IMR-90 (cell line): ENCODE data around the gene REC114. TPM values are rescaled to one million over a fixed set of nuclear protein-coding genes. Genes with fewer than 3 reads are reported as not detected.

Source experiments
- ATAC-seq: fragments of 200-7000 bp; cut with Tn5 transposase; 2 replicates; pipeline ENCODE4 v1.9.1; 2020; ENCODE audit warnings: low read depth, mild to moderate bottlenecking, moderate library complexity
- BruUV-seq: library from RNA; stranded (reverse); fragments of 400-500 nt; replicated peaks from 2 replicates; lab custom pipeline; 2021; lab: Mats Ljungman, UMichigan
- CTCF ChIA-PET: fragments of 300-600 bp; formaldehyde crosslinking; extraction: SDS; loops from one replicate; lab custom pipeline; 2021; ENCODE audit warnings: antibody characterized with exemption; lab: Yijun Ruan, JAX
- POLR2A ChIA-PET: fragments of 300-600 bp; sonication (Branson Sonifier 250); formaldehyde crosslinking; loops from one replicate; lab custom pipeline; 2022; ENCODE audit warnings: antibody characterized with exemption; ENCODE audit not compliant: unreplicated experiment; lab: Charles Lee
- DNase-seq: peaks from one replicate; pipeline ENCODE4 v3.0.0; 2013
- H2AFZ ChIP-seq: replicated peaks from 2 replicates; pipeline ENCODE3; 2013; ENCODE audit warnings: low read length, mild to moderate bottlenecking; ENCODE audit not compliant: poor library complexity
- H2AK5ac ChIP-seq: 2 replicates; pipeline ENCODE4 v1.6.1; 2013; ENCODE audit warnings: low read depth, low read length, inconsistent platforms
- H2AK9ac ChIP-seq: replicated peaks from 2 replicates; pipeline ENCODE3; 2013; ENCODE audit warnings: mild to moderate bottlenecking, low read depth, low read length, moderate library complexity; ENCODE audit not compliant: poor library complexity
- H2BK120ac ChIP-seq: 2 replicates; pipeline ENCODE4 v1.6.1; 2013; ENCODE audit warnings: low read depth, low read length, inconsistent platforms
- H2BK15ac ChIP-seq: 3 replicates; pipeline ENCODE4 v1.6.1; 2013; ENCODE audit warnings: low read depth, low read length, inconsistent platforms
- H2BK20ac ChIP-seq: 2 replicates; pipeline ENCODE4 v1.6.1; 2013; ENCODE audit warnings: low read depth, mild to moderate bottlenecking, inconsistent platforms, low read length, moderate library complexity
- H2BK5ac ChIP-seq: 2 replicates; pipeline ENCODE4 v1.6.1; 2013; ENCODE audit warnings: mild to moderate bottlenecking, low read depth, low read length, inconsistent platforms; ENCODE audit not compliant: poor library complexity, severe bottlenecking
- H3K14ac ChIP-seq: replicated peaks from 2 replicates; pipeline ENCODE4 v1.6.1; 2013; ENCODE audit warnings: low read depth, low read length, inconsistent platforms
- H3K18ac ChIP-seq: 2 replicates; pipeline ENCODE4 v1.6.1; 2013; ENCODE audit warnings: low read depth, low read length, control low read depth
- H3K23ac ChIP-seq: 2 replicates; pipeline ENCODE4 v1.6.1; 2013; ENCODE audit warnings: low read depth, low read length, inconsistent platforms
- H3K27ac ChIP-seq: 2 replicates; pipeline ENCODE4 v1.5.1; 2013; ENCODE audit warnings: mild to moderate bottlenecking, control low read depth, low read length; ENCODE audit not compliant: insufficient read depth
- H3K27me3 ChIP-seq: 2 replicates; pipeline ENCODE4 v1.6.1; 2013; ENCODE audit warnings: low read length; ENCODE audit not compliant: control insufficient read depth, insufficient read depth
- H3K36me3 ChIP-seq: 2 replicates; pipeline ENCODE4 v1.6.1; 2013; ENCODE audit warnings: low read length, mixed read lengths; ENCODE audit not compliant: control insufficient read depth, insufficient read depth
- H3K4ac ChIP-seq: 2 replicates; pipeline ENCODE4 v1.6.1; 2013; ENCODE audit warnings: low read depth, low read length, inconsistent platforms
- H3K4me1 ChIP-seq: 2 replicates; pipeline ENCODE4 v1.6.1; 2013; ENCODE audit warnings: low read length, mixed read lengths; ENCODE audit not compliant: control insufficient read depth, insufficient read depth
- H3K4me2 ChIP-seq: 2 replicates; pipeline ENCODE4 v1.6.1; 2013; ENCODE audit warnings: low read depth, mild to moderate bottlenecking, control low read depth, low read length, moderate library complexity
- H3K4me3 ChIP-seq: 2 replicates; pipeline ENCODE4 v1.5.1; 2013; ENCODE audit warnings: low read depth, mild to moderate bottlenecking, control low read depth, low read length, moderate library complexity; ENCODE audit not compliant: insufficient read depth
- H3K56ac ChIP-seq: 2 replicates; pipeline ENCODE4 v1.6.1; 2013; ENCODE audit warnings: low read length, inconsistent platforms; ENCODE audit not compliant: insufficient read depth; ENCODE audit errors: extremely low read depth
- H3K79me1 ChIP-seq, 2 experiments: 2 replicates each; pipeline ENCODE4 v1.6.1; 2013; ENCODE audit warnings: low read length in 2 of 2, inconsistent platforms in 1 of 2, low read depth in 1 of 2
- H3K9ac ChIP-seq: 2 replicates; pipeline ENCODE4 v1.6.1; 2013; ENCODE audit warnings: low read depth, low read length, control low read depth
- H3K9me1 ChIP-seq: 2 replicates; pipeline ENCODE4 v1.6.1; 2013; ENCODE audit warnings: low read length, inconsistent platforms; ENCODE audit not compliant: insufficient read depth
- H3K9me3 ChIP-seq: 2 replicates; pipeline ENCODE4 v1.6.1; 2013; ENCODE audit warnings: low read length; ENCODE audit not compliant: control insufficient read depth, insufficient read depth
- H4K20me1 ChIP-seq: 2 replicates; pipeline ENCODE4 v1.6.1; 2013; ENCODE audit warnings: low read length, inconsistent platforms; ENCODE audit not compliant: insufficient read depth
- H4K5ac ChIP-seq: 2 replicates; pipeline ENCODE4 v1.6.1; 2013; ENCODE audit warnings: mild to moderate bottlenecking, low read depth, low read length, control low read depth
- H4K8ac ChIP-seq, 2 experiments: 2 replicates each; pipeline ENCODE4 v1.6.1; 2013; ENCODE audit warnings: low read depth in 2 of 2, low read length in 2 of 2, control low read depth in 1 of 2, inconsistent platforms in 1 of 2
- H4K91ac ChIP-seq: 2 replicates; pipeline ENCODE4 v1.6.1; 2013; ENCODE audit warnings: low read depth, low read length, inconsistent platforms; ENCODE audit not compliant: insufficient read depth
- BHLHE40 ChIP-seq: fragments of 150-350 bp; IDR thresholded peaks from 2 replicates; pipeline ENCODE4 v1.6.1; 2016; ENCODE audit warnings: mild to moderate bottlenecking, low read depth, low read length
- CEBPB ChIP-seq: IDR thresholded peaks from 2 replicates; pipeline ENCODE4 v1.6.1; 2012; ENCODE audit warnings: low read depth, low read length, improper control_type of control experiment
- CHD1 ChIP-seq: IDR thresholded peaks from 2 replicates; pipeline ENCODE4 v1.6.1; 2012; ENCODE audit warnings: low read depth, low read length, improper control_type of control experiment
- FOS ChIP-seq: fragments of 150-350 bp; IDR thresholded peaks from 2 replicates; pipeline ENCODE4 v1.6.1; 2016; ENCODE audit warnings: low read depth, low read length
- MAFK ChIP-seq: IDR thresholded peaks from 2 replicates; pipeline ENCODE4 v1.6.1; 2012; ENCODE audit warnings: low read depth, low read length, improper control_type of control experiment
- MAZ ChIP-seq: IDR thresholded peaks from 2 replicates; pipeline ENCODE4 v1.6.1; 2012; ENCODE audit warnings: low read depth, mild to moderate bottlenecking, low read length, improper control_type of control experiment, moderate library complexity, borderline replicate concordance
- MXI1 ChIP-seq: IDR thresholded peaks from 2 replicates; pipeline ENCODE4 v1.6.1; 2012; ENCODE audit warnings: low read depth, mild to moderate bottlenecking, low read length, moderate library complexity, borderline replicate concordance
- NFE2L2 ChIP-seq: fragments of 150-350 bp; IDR thresholded peaks from 2 replicates; pipeline ENCODE4 v1.6.1; 2016; ENCODE audit warnings: low read depth, mild to moderate bottlenecking, low read length
- POLR2A ChIP-seq: IDR thresholded peaks from 2 replicates; pipeline ENCODE4 v1.6.1; 2012; ENCODE audit warnings: mild to moderate bottlenecking, low read depth, low read length
- RAD21 ChIP-seq: IDR thresholded peaks from 2 replicates; pipeline ENCODE4 v1.6.1; 2012; ENCODE audit warnings: low read length, improper control_type of control experiment
- RCOR1 ChIP-seq: IDR thresholded peaks from 2 replicates; pipeline ENCODE4 v1.6.1; 2012; ENCODE audit warnings: mild to moderate bottlenecking, low read length, improper control_type of control experiment; ENCODE audit not compliant: insufficient replicate concordance
- RFX5 ChIP-seq: IDR thresholded peaks from 2 replicates; pipeline ENCODE4 v1.8.0; 2012; ENCODE audit warnings: low read depth, mild to moderate bottlenecking, low read length, moderate library complexity
- SMC3 ChIP-seq: fragments of 150-350 bp; IDR thresholded peaks from 2 replicates; pipeline ENCODE4 v1.6.1; 2016; ENCODE audit warnings: low read depth, mild to moderate bottlenecking, antibody characterized with exemption, low read length, moderate library complexity
- WGBS, 2 experiments: methylation state at CpG; one replicate each; pipeline versions ENCODE4 v1.1.5 to v1.1.7; 2013; ENCODE audit warnings: missing lambda C conversion rate in 2 of 2; ENCODE audit not compliant: insufficient read length in 1 of 2; ENCODE audit errors: extremely low coverage in 2 of 2; 5-methylcytosine and 5-hydroxymethylcytosine counted together
- dilution Hi-C: fragments of 300-500 bp; cut with HindIII; formaldehyde crosslinking; loops from one replicate; pipeline ENCODE4 v1.14.3; 2018; ENCODE audit warnings: low sequenced_read_pairs; ENCODE audit not compliant: unreplicated experiment
- in situ Hi-C: fragments of 300-500 bp; cut with MboI; formaldehyde crosslinking; loops from 3 replicates; pipeline ENCODE4 v1.14.3; 2019; ENCODE audit warnings: low sequenced_read_pairs, inconsistent platforms, mixed read lengths
- intact Hi-C: fragments of 100-400 bp; cut with micrococcal nuclease; formaldehyde crosslinking; loops from 2 replicates; pipeline ENCODE4 v1.10.0; 2022
- polyA plus RNA-seq, 3 experiments: library from polyadenylated mRNA; depleted of rRNA; stranded (reverse); fragments of >200 nt; gene quantifications; 2 replicates each; pipeline ENCODE4 v1.2.3, GENCODE V29; 2012; ENCODE audit warnings: low replicate concordance in 1 of 3
- total RNA-seq: library from RNA; depleted of rRNA; stranded (reverse); fragments of >200 nt; gene quantifications from 2 replicates; pipeline ENCODE4 v1.2.3, GENCODE V29; 2012
- TF ChIP-seq, protein P1 (sequence below): fragments of 150-350 bp; IDR thresholded peaks from 2 replicates; pipeline ENCODE4 v1.6.1; 2016; ENCODE audit warnings: low read depth, mild to moderate bottlenecking, low read length, moderate library complexity, borderline replicate concordance
- TF ChIP-seq, protein P2 (sequence below): conservative IDR thresholded peaks from 2 replicates; pipeline ENCODE4 v1.5.1; 2012; ENCODE audit warnings: mild to moderate bottlenecking, low read depth, low read length, improper control_type of control experiment
- TF ChIP-seq, protein P3 (sequence below): fragments of 150-350 bp; IDR thresholded peaks from 2 replicates; pipeline ENCODE4 v1.6.1; 2017; ENCODE audit warnings: mild to moderate bottlenecking, antibody characterized with exemption, low read length, low read depth

REC114 gene
- total and polyA plus RNA-seq, 2 of the 4 experiments (the other 2 are of a cell fraction): not detected

DNA sequence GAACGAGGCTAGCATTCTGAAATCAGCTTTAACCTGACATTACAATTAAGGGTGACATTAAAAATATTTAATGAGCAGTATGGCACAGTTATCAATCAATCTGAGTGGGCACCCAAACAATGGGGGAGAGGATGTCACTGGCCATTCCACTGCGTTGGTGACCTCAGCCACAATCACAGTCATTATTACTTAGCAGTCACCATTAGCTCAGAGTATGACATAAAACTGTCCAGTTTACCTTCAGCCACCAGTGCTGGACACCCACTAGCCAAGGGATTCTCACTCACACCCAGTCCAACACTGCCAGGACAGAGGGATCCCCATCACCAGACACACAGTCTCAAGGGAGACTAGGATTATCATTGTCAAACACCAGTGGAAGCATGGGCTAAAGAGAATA lies 17.5 kb upstream of the REC114 start:
- Histone ChIP-seq H3K4me3 (no peak overlapping the region), H2BK120ac (no peak overlapping the region), H2AK5ac (no peak overlapping the region), H3K4ac (no peak overlapping the region), H3K9me1 (no peaks in the 10 kb centered on the region), H3K9me3 (no peaks in the 10 kb centered on the region), H3K27me3 (peaks cover 21% of the 10 kb centered on the region), H3K9ac (no peak overlapping the region), H3K27ac (no peak overlapping the region), H2AK9ac (no peak overlapping the region), H2BK15ac (no peak overlapping the region), H2AFZ (no peak overlapping the region), H4K20me1 (no peaks in the 10 kb centered on the region), H2BK5ac (no peak overlapping the region), H3K18ac (no peak overlapping the region), H3K56ac (no peak overlapping the region), H3K14ac (no peak overlapping the region), H3K79me1 (no peaks in the 10 kb centered on the region), H3K4me2 (no peak overlapping the region), H3K4me1 (no peaks in the 10 kb centered on the region), H3K36me3 (no peaks in the 10 kb centered on the region), H3K23ac (no peak overlapping the region), H2BK20ac (no peak overlapping the region), H4K5ac (no peak overlapping the region), H4K91ac (no peak overlapping the region), H4K8ac (no peak overlapping the region)
- in situ Hi-C loops (loop anchor here (10.0 kb wide), 1 partner anchor 59 kb away; no protein-coding TSS in a partner anchor), intact Hi-C loops (no loop called here), dilution Hi-C loops (no loop called here)
- BruUV-seq: no TSS peak
- no CpG with 5 or more reads among the region's 2 CpGs for WGBS, 2 experiments
- ATAC-seq: no peak
- CTCF ChIA-PET: interaction anchor here (0.8 kb wide), 1 partner anchor 39 kb away, joined by 3 read pairs; no protein-coding TSS in a partner anchor
- DNase-seq: no peak
- TF ChIP-seq SMC3 (no peak), RFX5 (no peak), MAZ (no peak), NFE2L2 (no peak), MAFK (no peak), CHD1 (no peak), MXI1 (no peak), POLR2A (no peak), RAD21 (no peak), CEBPB (no peak), BHLHE40 (no peak), RCOR1 (no peak), FOS (no peak)
- TF ChIP-seq, protein P1, sequence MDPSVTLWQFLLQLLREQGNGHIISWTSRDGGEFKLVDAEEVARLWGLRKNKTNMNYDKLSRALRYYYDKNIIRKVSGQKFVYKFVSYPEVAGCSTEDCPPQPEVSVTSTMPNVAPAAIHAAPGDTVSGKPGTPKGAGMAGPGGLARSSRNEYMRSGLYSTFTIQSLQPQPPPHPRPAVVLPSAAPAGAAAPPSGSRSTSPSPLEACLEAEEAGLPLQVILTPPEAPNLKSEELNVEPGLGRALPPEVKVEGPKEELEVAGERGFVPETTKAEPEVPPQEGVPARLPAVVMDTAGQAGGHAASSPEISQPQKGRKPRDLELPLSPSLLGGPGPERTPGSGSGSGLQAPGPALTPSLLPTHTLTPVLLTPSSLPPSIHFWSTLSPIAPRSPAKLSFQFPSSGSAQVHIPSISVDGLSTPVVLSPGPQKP: no peak
- TF ChIP-seq, protein P2, sequence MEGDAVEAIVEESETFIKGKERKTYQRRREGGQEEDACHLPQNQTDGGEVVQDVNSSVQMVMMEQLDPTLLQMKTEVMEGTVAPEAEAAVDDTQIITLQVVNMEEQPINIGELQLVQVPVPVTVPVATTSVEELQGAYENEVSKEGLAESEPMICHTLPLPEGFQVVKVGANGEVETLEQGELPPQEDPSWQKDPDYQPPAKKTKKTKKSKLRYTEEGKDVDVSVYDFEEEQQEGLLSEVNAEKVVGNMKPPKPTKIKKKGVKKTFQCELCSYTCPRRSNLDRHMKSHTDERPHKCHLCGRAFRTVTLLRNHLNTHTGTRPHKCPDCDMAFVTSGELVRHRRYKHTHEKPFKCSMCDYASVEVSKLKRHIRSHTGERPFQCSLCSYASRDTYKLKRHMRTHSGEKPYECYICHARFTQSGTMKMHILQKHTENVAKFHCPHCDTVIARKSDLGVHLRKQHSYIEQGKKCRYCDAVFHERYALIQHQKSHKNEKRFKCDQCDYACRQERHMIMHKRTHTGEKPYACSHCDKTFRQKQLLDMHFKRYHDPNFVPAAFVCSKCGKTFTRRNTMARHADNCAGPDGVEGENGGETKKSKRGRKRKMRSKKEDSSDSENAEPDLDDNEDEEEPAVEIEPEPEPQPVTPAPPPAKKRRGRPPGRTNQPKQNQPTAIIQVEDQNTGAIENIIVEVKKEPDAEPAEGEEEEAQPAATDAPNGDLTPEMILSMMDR: no peak
- TF ChIP-seq, protein P3, sequence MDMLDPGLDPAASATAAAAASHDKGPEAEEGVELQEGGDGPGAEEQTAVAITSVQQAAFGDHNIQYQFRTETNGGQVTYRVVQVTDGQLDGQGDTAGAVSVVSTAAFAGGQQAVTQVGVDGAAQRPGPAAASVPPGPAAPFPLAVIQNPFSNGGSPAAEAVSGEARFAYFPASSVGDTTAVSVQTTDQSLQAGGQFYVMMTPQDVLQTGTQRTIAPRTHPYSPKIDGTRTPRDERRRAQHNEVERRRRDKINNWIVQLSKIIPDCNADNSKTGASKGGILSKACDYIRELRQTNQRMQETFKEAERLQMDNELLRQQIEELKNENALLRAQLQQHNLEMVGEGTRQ: no peak
- POLR2A ChIA-PET: no interaction called here
